ENCODE data around the gene KPNA3.
"Not testable (repeated sequence)": the region's sequence is repeated elsewhere in the genome, so short reads cannot be mapped to it uniquely, and the experiment has no call there.

Gene KPNA3, protein sequence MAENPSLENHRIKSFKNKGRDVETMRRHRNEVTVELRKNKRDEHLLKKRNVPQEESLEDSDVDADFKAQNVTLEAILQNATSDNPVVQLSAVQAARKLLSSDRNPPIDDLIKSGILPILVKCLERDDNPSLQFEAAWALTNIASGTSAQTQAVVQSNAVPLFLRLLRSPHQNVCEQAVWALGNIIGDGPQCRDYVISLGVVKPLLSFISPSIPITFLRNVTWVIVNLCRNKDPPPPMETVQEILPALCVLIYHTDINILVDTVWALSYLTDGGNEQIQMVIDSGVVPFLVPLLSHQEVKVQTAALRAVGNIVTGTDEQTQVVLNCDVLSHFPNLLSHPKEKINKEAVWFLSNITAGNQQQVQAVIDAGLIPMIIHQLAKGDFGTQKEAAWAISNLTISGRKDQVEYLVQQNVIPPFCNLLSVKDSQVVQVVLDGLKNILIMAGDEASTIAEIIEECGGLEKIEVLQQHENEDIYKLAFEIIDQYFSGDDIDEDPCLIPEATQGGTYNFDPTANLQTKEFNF

GRCh38 chr13:49792550-49793324 is at the start of gene KPNA3:
TSS of gene KPNA3 (minus strand) at chr13:49792682. CDS start at chr13:49792506, 176 bp downstream.
- peak; percentile 96 for DNase-seq

DNA sequence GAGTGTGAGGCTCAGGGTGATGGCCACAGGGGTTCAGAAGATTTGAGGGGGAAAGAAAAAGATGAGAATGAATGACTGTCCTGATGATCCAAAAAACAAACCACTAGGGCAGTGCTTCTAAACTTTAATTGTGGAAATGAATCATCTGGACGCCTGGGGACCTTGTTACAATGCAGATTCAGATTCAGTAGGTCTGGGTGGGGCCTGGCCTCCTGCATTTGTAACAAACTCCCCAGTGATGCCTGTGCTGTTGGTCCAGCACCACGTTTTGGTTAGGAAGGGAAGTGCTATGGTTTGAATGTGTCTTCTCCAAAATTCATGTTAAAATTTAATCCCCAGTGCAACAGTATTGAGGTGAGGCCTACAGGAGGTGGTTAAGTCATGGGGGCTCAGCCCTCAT is 49.5 kb upstream of the KPNA3 start:
- DNase-seq, result no peak

GRCh38 chr13:49840675-49841074 is 48.2 kb upstream of the KPNA3 start:
- no peak for DNase-seq

DNA sequence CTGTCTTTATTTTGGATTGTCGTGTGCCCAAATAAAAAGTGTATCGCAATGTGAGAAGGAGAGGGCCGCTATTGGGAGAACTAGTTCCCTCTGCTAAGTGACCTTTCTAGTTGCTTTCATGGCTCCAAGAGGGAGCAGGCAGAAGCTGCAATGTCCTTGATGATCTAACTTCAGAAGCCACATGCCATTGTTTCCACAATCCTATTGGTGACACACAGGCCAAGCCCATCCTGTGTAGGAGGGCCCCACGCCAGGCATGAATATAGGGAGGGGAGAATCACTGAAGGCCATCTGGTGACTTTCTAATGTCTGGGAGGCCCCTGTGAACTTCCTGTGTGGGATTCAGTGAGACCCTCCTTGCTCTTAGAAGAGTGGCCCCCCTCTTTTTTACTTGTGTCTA is 47.8 kb upstream of the KPNA3 start:
- DNase-seq, result no peak

DNA sequence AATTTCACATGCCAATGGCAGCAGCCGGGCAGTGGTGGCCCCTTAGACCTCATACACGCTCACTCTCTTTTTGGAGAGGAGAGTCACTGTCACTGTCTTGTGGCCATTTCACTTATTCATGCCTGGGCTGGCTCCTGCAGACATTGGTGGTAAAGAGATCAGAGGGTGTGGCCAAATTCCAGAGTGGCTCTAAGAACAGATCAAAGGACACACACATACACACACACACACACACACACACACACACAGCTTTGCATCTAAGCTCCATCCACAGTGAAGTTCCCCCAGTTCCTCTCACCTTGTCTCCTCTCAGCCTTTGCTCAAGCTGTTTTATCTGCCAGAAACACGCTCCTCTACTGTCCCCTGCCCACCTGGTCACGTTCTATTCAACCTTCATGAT is 46.5 kb upstream of the KPNA3 start:
- DNase-seq, result no peak

DNA sequence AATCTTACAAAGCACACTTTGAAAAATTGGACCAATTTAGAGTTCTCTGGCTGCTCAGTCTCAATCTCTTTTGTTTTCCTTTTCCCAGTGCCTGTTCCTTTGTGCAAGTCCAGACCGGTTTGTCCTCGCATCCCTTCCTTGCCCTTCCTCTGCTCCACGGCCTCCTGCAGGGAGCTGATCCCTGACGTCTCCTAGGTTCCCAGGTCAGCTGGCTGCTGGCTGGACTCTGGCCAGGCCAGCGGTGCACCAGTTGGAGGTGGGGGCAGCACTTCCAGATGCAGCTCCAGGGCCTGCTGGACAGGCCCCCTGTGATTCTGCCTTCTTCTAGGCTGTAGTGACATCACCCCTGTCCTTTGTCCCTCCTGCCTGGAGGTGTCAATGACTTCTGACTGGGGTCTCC is 44.0 kb upstream of the KPNA3 start:
- DNase-seq, result no peak

GRCh38 chr13:49833402-49833801 is 40.9 kb upstream of the KPNA3 start:
- DNase-seq, result no peak

GRCh38 chr13:49831455-49831854 is 39.0 kb upstream of the KPNA3 start:
- DNase-seq, result no peak

DNA sequence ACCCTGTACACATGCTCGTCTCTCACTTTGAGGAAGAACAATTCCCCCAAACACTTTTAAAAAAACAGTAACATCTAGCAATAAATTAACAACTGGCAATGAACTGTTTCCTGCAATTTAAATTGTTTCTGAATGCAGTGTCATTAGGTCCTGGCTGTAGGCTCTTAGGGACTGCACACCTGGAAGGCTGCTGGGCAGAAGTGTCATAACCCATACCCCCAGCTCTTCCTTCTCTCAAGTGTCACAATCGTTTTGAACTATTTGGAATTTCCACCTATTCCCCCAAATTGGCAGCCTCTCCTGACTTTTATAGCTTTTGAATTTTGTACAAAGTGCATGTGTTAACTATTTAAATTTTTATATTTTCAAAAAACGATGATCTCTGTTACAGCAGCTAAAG is 38.2 kb upstream of the KPNA3 start:
- no peak for DNase-seq

DNA sequence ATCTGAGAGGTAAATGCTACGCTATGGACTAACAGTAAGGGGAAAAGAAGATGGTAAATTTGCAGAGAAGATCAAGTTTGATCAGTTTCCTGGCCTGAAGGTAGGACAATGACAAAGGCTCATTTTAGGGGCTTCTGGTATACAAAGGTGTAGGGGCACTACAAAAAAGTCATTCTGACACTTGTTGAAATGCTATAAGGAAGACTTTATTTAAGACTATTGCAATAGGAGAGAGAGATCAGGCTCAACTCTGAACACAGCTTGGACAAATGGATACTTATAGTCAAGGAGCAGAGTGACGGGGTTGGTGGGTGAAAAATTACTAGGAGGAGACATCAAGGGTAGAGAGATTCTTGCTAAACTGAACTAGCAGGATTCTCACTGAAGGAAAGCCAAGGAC is 37.2 kb upstream of the KPNA3 start:
- no peak for DNase-seq

- DNase-seq, result peak; percentile 6
These were observed 36.0 kb upstream of the KPNA3 start for GRCh38 chr13:49828453-49828852.

DNA sequence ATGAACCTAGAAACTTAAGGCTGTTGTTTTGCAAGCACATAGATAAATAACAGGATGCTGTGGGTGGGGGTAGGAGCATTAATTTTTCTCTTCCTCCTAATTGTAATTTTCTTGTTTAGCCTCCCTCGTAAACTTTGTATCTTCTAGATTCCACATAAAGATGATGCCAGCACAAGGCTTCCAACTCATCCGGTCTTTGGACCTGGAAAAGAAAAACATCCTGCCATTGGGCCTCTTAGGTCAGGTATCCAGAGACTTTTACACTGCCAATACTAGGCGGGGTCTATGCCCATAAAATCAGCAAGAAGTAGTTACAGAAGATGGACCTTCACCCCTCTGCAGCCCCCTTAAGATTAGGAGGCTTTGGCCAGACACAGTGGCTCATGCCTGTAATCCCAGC is 35.4 kb upstream of the KPNA3 start:
- no peak for DNase-seq

DNA sequence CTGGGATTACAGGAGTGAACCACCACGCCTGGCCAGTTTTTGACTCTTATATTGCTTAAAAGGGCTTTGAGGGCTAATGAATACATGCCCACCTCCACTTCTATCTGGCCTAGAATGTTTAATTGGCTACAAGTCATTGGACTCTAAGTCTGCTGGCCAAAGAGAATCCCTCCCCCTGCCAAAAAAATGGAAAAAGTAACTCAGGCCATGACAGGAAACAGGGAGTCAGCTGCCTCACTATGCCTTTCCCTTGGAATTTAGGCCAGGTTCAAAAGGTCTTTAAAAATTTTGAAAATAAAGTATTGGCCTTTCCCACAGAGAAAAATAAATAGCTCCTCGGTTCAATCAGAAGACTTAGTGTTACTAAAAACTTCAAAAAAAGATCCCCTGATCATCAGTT is 34.9 kb upstream of the KPNA3 start:
- no peak for DNase-seq

- no peak for DNase-seq
These were observed 28.9 kb upstream of the KPNA3 start for GRCh38 chr13:49821216-49822009.

GRCh38 chr13:49820591-49821215 is 28.2 kb upstream of the KPNA3 start:
- no peak for DNase-seq

- DNase-seq, result not testable (repeated sequence)
These were observed 23.6 kb upstream of the KPNA3 start for GRCh38 chr13:49816047-49816446.

- no peak for DNase-seq
These were observed 22.2 kb upstream of the KPNA3 start for GRCh38 chr13:49814551-49815270.

GRCh38 chr13:49812812-49813211 is 20.3 kb upstream of the KPNA3 start:
- DNase-seq, result no peak

GRCh38 chr13:49811527-49811908 is 19.0 kb upstream of the KPNA3 start:
- no peak for DNase-seq

DNA sequence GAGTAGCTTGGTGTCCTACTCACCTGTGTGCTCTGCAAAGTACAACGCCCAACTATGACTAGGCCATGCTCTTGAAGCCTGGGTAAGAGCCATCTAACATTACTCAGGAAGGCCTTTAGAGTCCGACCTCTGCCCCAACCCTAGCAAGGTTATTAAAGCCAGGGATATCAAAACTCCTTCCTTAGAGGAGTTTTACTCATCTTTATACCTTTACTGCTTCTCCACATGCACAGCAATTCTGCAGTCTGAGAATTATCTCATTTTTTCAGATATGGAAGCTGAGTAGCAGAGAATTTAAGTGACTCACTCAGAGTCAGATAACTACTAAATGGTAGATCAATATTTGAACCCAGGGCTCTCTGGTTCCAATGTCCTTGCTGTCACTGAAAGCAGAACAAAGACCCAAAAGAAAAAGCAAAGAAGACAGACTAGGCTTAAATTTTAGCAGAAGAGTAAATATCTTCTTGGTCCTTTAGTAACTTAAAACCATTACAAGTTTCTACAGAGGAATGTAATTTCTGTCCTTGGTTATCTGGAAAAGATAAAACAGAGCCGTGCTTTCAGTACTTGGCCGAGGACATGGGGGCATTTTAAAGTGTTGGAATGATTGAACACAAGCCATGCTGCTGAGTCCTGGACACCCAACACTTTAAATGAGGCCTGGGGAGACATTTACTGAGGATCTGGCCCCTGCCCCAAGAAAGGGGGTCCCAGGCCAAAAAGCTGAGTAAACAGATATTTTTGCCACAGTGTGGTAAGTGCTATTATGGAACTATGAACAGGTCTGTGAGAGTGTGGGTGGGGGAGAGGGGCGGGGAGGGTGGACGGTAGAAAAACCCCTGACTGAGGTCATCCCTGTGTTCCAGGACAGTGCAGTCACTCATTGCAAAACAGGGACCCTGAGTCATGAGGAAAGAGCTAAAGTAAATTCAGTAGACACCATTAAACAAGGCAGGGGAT is 18.4 kb upstream of the KPNA3 start:
- DNase-seq, result no peak

DNA sequence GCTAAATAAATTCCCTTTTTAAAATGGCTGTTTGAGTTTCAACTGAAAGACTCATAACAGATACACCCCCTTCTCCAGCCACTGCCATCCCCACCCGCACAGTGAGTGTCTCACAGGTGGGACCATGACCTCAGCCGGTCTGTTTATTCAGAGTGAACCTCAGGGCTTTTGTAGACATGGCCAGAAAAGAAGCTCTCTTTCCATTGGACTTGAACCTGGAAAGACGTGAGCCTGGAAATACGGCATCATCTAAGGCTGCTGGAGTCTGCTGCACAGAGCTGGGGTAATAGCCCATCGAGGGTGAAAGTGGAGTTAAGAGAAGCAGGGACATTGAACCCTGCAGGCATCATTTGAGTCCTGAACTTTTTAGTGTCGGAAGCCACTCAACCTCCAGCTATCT is 15.2 kb upstream of the KPNA3 start:
- no peak for DNase-seq

Data from CD4-positive, alpha-beta T cell treated with Interleukin-12 subunit alpha and Interleukin-12 subunit beta, for 1 hour (primary cell).